Endothelial cell of umbilical vein (primary cell): ENCODE measurements around the gene ICE2. TPM values are rescaled to one million over a fixed set of nuclear protein-coding genes. Genes with fewer than 3 reads are reported as not detected.

Source experiments
- BruUV-seq: library from RNA; stranded (reverse); fragments of 400-500 nt; replicated peaks from 2 replicates; lab custom pipeline; 2021; lab: Mats Ljungman, UMichigan
- CTCF ChIA-PET: fragments of 300-600, 350-600 bp; sonication (Branson Sonifier 250); formaldehyde crosslinking; loops from one replicate; lab custom pipeline; 2021; ENCODE audit warnings: antibody characterized with exemption, inconsistent platforms; lab: Charles Lee
- POLR2A ChIA-PET: fragments of 300-600, 350-600 bp; sonication (Branson Sonifier 250); formaldehyde crosslinking; loops from one replicate; lab custom pipeline; 2021; ENCODE audit warnings: antibody characterized with exemption, inconsistent platforms; lab: Charles Lee
- DNase-seq: peaks from one replicate; pipeline ENCODE4 v3.0.0-alpha.2; 2011; ENCODE audit warnings: low read depth, low spot score
- FAIRE-seq: peaks from 2 replicates; lab custom pipeline; 2011; peaks lifted over from hg19 to GRCh38; lab: Jason Lieb, UNC
- H2AFZ ChIP-seq: 2 replicates; pipeline ENCODE4 v1.6.0; 2012; ENCODE audit warnings: low read depth, low read length, control low read depth, inconsistent platforms
- H3K27ac ChIP-seq: 2 replicates; pipeline ENCODE4 v1.5.1; 2011; ENCODE audit warnings: low read depth, mild to moderate bottlenecking, control low read depth, low read length, moderate library complexity; ENCODE audit not compliant: insufficient read depth
- H3K27me3 ChIP-seq, 2 experiments: 2 replicates each; pipeline versions ENCODE4 v1.6.0 to v1.6.1; 2011; ENCODE audit warnings: low read length in 2 of 2, mixed read lengths in 1 of 2; ENCODE audit not compliant: control insufficient read depth in 2 of 2, insufficient read depth in 2 of 2
- H3K36me3 ChIP-seq, 2 experiments: 2 replicates in 1 of 2; 3 replicates in 1 of 2; pipeline ENCODE4 v1.5.1; 2011; ENCODE audit warnings: low read length in 2 of 2, mild to moderate bottlenecking in 1 of 2, moderate library complexity in 1 of 2; ENCODE audit not compliant: control insufficient read depth in 2 of 2, insufficient read depth in 2 of 2; ENCODE audit errors: extremely low read depth in 1 of 2
- H3K4me1 ChIP-seq: 3 replicates; pipeline ENCODE4 v1.5.1; 2011; ENCODE audit warnings: mild to moderate bottlenecking, low read length; ENCODE audit not compliant: control insufficient read depth, insufficient read depth; ENCODE audit errors: extremely low read depth
- H3K4me2 ChIP-seq: 2 replicates; pipeline ENCODE4 v1.6.1; 2011; ENCODE audit warnings: low read length, control low read depth, mixed read lengths; ENCODE audit not compliant: insufficient read depth
- H3K4me3 ChIP-seq, 3 experiments: fragments of 200-600 bp in 1 of 3; sonication (generic), shearing (Covaris generic) in 1 of 3; replicated peaks in 1 of 3; 2 replicates each; pipeline ENCODE4 v1.5.1; 2011 to 2016; ENCODE audit warnings: control low read depth in 3 of 3, low read length in 3 of 3, mild to moderate bottlenecking in 2 of 3, inconsistent platforms in 1 of 3, low read depth in 1 of 3, moderate library complexity in 1 of 3; ENCODE audit not compliant: insufficient read depth in 1 of 3
- H3K79me2 ChIP-seq: 2 replicates; pipeline ENCODE4 v1.6.0; 2012; ENCODE audit warnings: low read length, inconsistent platforms; ENCODE audit not compliant: control insufficient read depth, insufficient read depth
- H3K9ac ChIP-seq: replicated peaks from 2 replicates; pipeline ENCODE3; 2011; ENCODE audit warnings: low read length, control low read depth; ENCODE audit not compliant: insufficient read depth; ENCODE audit errors: extremely low read depth
- H3K9me1 ChIP-seq: replicated peaks from 3 replicates; pipeline ENCODE4 v1.6.0; 2011; ENCODE audit warnings: mild to moderate bottlenecking, low read length; ENCODE audit not compliant: control insufficient read depth, insufficient read depth; ENCODE audit errors: extremely low read depth
- H3K9me3 ChIP-seq: replicated peaks from 2 replicates; pipeline ENCODE4 v1.5.1; 2012; ENCODE audit warnings: low read length, inconsistent platforms; ENCODE audit not compliant: control insufficient read depth, insufficient read depth
- H4K20me1 ChIP-seq: replicated peaks from 2 replicates; pipeline ENCODE3; 2011; ENCODE audit warnings: mild to moderate bottlenecking, low read length; ENCODE audit not compliant: control insufficient read depth, insufficient read depth; ENCODE audit errors: extremely low read depth
- CTCF ChIP-seq, 2 donors: IDR thresholded peaks; 1 replicate in 1 of 2; 2 replicates in 1 of 2; pipeline ENCODE4 v1.5.1; 2011; ENCODE audit warnings: low read length in 2 of 2, mild to moderate bottlenecking in 2 of 2, moderate library complexity in 2 of 2, control low read depth in 1 of 2, inconsistent platforms in 1 of 2, low read depth in 1 of 2; ENCODE audit not compliant: insufficient read depth in 1 of 2; ENCODE audit errors: extremely low read depth in 1 of 2
- EZH2 ChIP-seq: IDR thresholded peaks from 2 replicates; pipeline ENCODE4 v1.6.1; 2012; ENCODE audit warnings: borderline replicate concordance, low read depth, mild to moderate bottlenecking, moderate library complexity, low read length, inconsistent platforms; ENCODE audit not compliant: severe bottlenecking
- POLR2A ChIP-seq: IDR thresholded peaks from 2 replicates; pipeline ENCODE4 v1.6.1; 2012; ENCODE audit warnings: low read depth, mild to moderate bottlenecking, control low read depth, low read length
- POLR2AphosphoS5 ChIP-seq: IDR thresholded peaks from 2 replicates; pipeline ENCODE4 v1.6.1; 2012; ENCODE audit warnings: low read depth, mild to moderate bottlenecking, control low read depth, low read length, moderate library complexity; ENCODE audit not compliant: insufficient read depth
- dilution Hi-C: fragments of 300-500 bp; cut with MboI; formaldehyde crosslinking; loops from one replicate; pipeline ENCODE4 v1.15.0; 2019; ENCODE audit warnings: low sequenced_read_pairs; ENCODE audit not compliant: extremely low pct_ligation_motif_present
- intact Hi-C: fragments of 100-400 bp; cut with micrococcal nuclease; formaldehyde crosslinking; loops from one replicate; pipeline ENCODE4 v1.10.0; 2022
- polyA plus RNA-seq, 4 experiments: library from polyadenylated mRNA; depleted of rRNA in 3 of 4; stranded (reverse) in 3 of 4; unstranded in 1 of 4; fragments of >200 nt; gene quantifications; 2 replicates each; pipeline versions ENCODE4 v1.2.1 to v1.2.3, GENCODE V29; 2011 to 2012; ENCODE audit warnings: missing spikeins in 1 of 4
- total RNA-seq: library from RNA; stranded (reverse); gene quantifications from 2 replicates; pipeline ENCODE4 v1.2.3, GENCODE V29; 2021

Gene ICE2
- total and polyA plus RNA-seq, 2 donors (not counting 3 experiments of a cell fraction or from before 2014, with no cell fraction given): 22.1 to 57.0 TPM

GRCh38 chr15:60458721-60459120, 20.2 kb downstream of the ICE2 start:
- no TSS peak for BruUV-seq

More at GRCh38 chr15:60458721-60459120, 20.2 kb downstream of the ICE2 start:
- FAIRE-seq (no peak), DNase-seq (no peak)
- peaks cover 2% of the 10 kb centered on the region for H3K4me1 ChIP-seq
- no peak overlapping the region for H3K27ac ChIP-seq
- ChIA-PET POLR2A (no interaction called here), CTCF (no interaction called here)
- no peak overlapping the region for H3K4me2 ChIP-seq
- H4K20me1 ChIP-seq: no peaks in the 10 kb centered on the region
- dilution Hi-C loops (no loop called here), intact Hi-C loops (no loop called here)
- H2AFZ ChIP-seq: no peak overlapping the region
- H3K9me3 ChIP-seq: no peaks in the 10 kb centered on the region
- H3K27me3 ChIP-seq: no peaks in the 10 kb centered on the region
- H3K36me3 ChIP-seq: peaks cover 3 to 5% of the 10 kb centered on the region in 2 experiments
- H3K79me2 ChIP-seq: no peaks in the 10 kb centered on the region
- no peak overlapping the region for H3K9ac ChIP-seq
- H3K9me1 ChIP-seq: no peaks in the 10 kb centered on the region
- H3K4me3 ChIP-seq: no peak overlapping the region
- TF ChIP-seq POLR2AphosphoS5 (no peak), CTCF (IDR thresholded peaks at IDR 0.05; ENCODE audit: extremely low read depth in 1 of 2, insufficient read depth in 1 of 2, low read depth in 1 of 2, low read length in 2 of 2) (no peak), POLR2A (no peak), EZH2 (no peak)
